Natural killer cell (primary cell): ENCODE data around the gene CNPY4. TPM values are rescaled to one million over a fixed set of nuclear protein-coding genes. Genes with fewer than 3 reads are reported as not detected.

Experiments used
- ATAC-seq, 3 donors: fragments of 150-1000 bp in 2 of 3; fragments of 200-7000 bp in 1 of 3; cut with Tn5 transposase; 1 replicate in 1 of 3; 2 replicates in 2 of 3; pipeline ENCODE4 v1.10.0; 2021; ENCODE audit warnings: mild to moderate bottlenecking in 2 of 3, moderate library complexity in 2 of 3
- DNase-seq, 2 donors: peaks; one replicate each; pipeline versions ENCODE4 v3.0.0 to v3.0.0-alpha.2; 2013 to 2021; ENCODE audit warnings: mixed read lengths in 1 of 2
- H3K27ac ChIP-seq: one replicate; pipeline ENCODE4 v1.5.1; 2013; ENCODE audit warnings: mild to moderate bottlenecking, low read length
- H3K27me3 ChIP-seq: one replicate; pipeline ENCODE4 v1.6.1; 2013; ENCODE audit warnings: low read length; ENCODE audit not compliant: control insufficient read depth, insufficient read depth
- H3K36me3 ChIP-seq: one replicate; pipeline ENCODE4 v1.6.1; 2013; ENCODE audit warnings: low read length; ENCODE audit not compliant: control insufficient read depth, insufficient read depth
- H3K4me1 ChIP-seq: one replicate; pipeline ENCODE4 v1.6.1; 2013; ENCODE audit warnings: low read length; ENCODE audit not compliant: control insufficient read depth, insufficient read depth
- H3K4me3 ChIP-seq: one replicate; pipeline ENCODE4 v1.5.1; 2013; ENCODE audit warnings: low read length
- H3K9me3 ChIP-seq: one replicate; pipeline ENCODE4 v1.6.1; 2013; ENCODE audit warnings: low read length; ENCODE audit not compliant: control insufficient read depth, insufficient read depth
- H3K27ac Mint-ChIP-seq, 2 donors: one replicate each; pipeline ENCODE4 v1.8.0; 2022; ENCODE audit warnings: mild to moderate bottlenecking in 2 of 2, mixed read lengths in 2 of 2, moderate library complexity in 1 of 2
- H3K27me3 Mint-ChIP-seq, 2 donors: one replicate each; pipeline ENCODE4 v1.8.0; 2022; ENCODE audit warnings: low read depth in 2 of 2, mixed read lengths in 2 of 2
- H3K36me3 Mint-ChIP-seq: one replicate; pipeline ENCODE4 v1.8.0; 2022; ENCODE audit warnings: mixed read lengths
- H3K4me1 Mint-ChIP-seq, 2 donors: one replicate each; pipeline ENCODE4 v1.8.0; 2022; ENCODE audit warnings: mixed read lengths in 2 of 2
- H3K4me3 Mint-ChIP-seq: one replicate; pipeline ENCODE4 v1.8.0; 2022; ENCODE audit warnings: mild to moderate bottlenecking, moderate library complexity, mixed read lengths
- H3K9me3 Mint-ChIP-seq, 2 donors: one replicate each; pipeline ENCODE4 v1.8.0; 2022; ENCODE audit warnings: mixed read lengths in 2 of 2
- WGBS: methylation state at CpG from one replicate; pipeline ENCODE4 v1.1.7; 2013; ENCODE audit warnings: missing lambda C conversion rate; ENCODE audit not compliant: insufficient coverage; 5-methylcytosine and 5-hydroxymethylcytosine counted together
- intact Hi-C: fragments of 100-400 bp; cut with micrococcal nuclease; formaldehyde crosslinking; loops from one replicate; pipeline ENCODE4 v1.14.2; 2022
- total RNA-seq, 4 donors: library from RNA; stranded (reverse); fragments of 120-200 nt in 1 of 4; gene quantifications; one replicate each; pipeline versions ENCODE4 v1.2.3 to v1.2.4, GENCODE V29; 2013 to 2022
- TF ChIP-seq, protein P1 (sequence below): fragments of 200-600 bp; IDR thresholded peaks from one replicate; pipeline ENCODE4 v1.8.0; 2022; ENCODE audit warnings: antibody characterized with exemption

The CNPY4 gene
- total RNA-seq, 3 donors from 2014 or later (not counting 1 experiment from before 2014, with no cell fraction given) = 19.1 to 25.8 (median 23.9) TPM

GRCh38 chr7:100072462-100072861 lies 47.0 kb upstream of the CNPY4 start:
- intact Hi-C loops = no loop called here
- H3K9me3 Mint-ChIP-seq = peaks cover 4 to 11% of the 10 kb centered on the region in 2 donors
- DNase-seq (no peak), ATAC-seq (no peak)
- no peak overlapping the region for H3K4me3 Mint-ChIP-seq
- Histone ChIP-seq H3K27ac (no peak overlapping the region), H3K9me3 (peaks cover 34% of the 10 kb centered on the region), H3K36me3 (peaks cover 66% of the 10 kb centered on the region), H3K27me3 (no peaks in the 10 kb centered on the region), H3K4me3 (no peak overlapping the region), H3K4me1 (no peaks in the 10 kb centered on the region)
- H3K4me1 Mint-ChIP-seq = peaks cover 0 to 8% of the 10 kb centered on the region in 2 donors
- TF ChIP-seq, protein P1, sequence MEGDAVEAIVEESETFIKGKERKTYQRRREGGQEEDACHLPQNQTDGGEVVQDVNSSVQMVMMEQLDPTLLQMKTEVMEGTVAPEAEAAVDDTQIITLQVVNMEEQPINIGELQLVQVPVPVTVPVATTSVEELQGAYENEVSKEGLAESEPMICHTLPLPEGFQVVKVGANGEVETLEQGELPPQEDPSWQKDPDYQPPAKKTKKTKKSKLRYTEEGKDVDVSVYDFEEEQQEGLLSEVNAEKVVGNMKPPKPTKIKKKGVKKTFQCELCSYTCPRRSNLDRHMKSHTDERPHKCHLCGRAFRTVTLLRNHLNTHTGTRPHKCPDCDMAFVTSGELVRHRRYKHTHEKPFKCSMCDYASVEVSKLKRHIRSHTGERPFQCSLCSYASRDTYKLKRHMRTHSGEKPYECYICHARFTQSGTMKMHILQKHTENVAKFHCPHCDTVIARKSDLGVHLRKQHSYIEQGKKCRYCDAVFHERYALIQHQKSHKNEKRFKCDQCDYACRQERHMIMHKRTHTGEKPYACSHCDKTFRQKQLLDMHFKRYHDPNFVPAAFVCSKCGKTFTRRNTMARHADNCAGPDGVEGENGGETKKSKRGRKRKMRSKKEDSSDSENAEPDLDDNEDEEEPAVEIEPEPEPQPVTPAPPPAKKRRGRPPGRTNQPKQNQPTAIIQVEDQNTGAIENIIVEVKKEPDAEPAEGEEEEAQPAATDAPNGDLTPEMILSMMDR = no peak
- peaks cover 29% of the 10 kb centered on the region for H3K36me3 Mint-ChIP-seq
- no peaks in the 10 kb centered on the region for H3K27me3 Mint-ChIP-seq
- H3K27ac Mint-ChIP-seq = no peak overlapping the region
- 98% methylated on average over 10 of the region's 10 CpGs for WGBS

GRCh38 chr7:100074841-100075240 lies 44.6 kb upstream of the CNPY4 start:
- intact Hi-C loops = no loop called here
- Histone ChIP-seq H3K4me3 (no peak overlapping the region), H3K4me1 (no peaks in the 10 kb centered on the region), H3K27ac (no peak overlapping the region), H3K9me3 (peaks cover 33% of the 10 kb centered on the region), H3K36me3 (peaks cover 66% of the 10 kb centered on the region), H3K27me3 (no peaks in the 10 kb centered on the region)
- ATAC-seq (no peak), DNase-seq (no peak)
- 97% methylated on average over 6 of the region's 7 CpGs for whole genome bisulfite sequencing
- peaks cover 29% of the 10 kb centered on the region for H3K36me3 Mint-ChIP-seq
- no peaks in the 10 kb centered on the region for H3K27me3 Mint-ChIP-seq
- peaks cover 4 to 11% of the 10 kb centered on the region in 2 donors for H3K9me3 Mint-ChIP-seq
- no peak overlapping the region for H3K4me3 Mint-ChIP-seq
- H3K4me1 Mint-ChIP-seq = peaks cover 0 to 16% of the 10 kb centered on the region in 2 donors
- TF ChIP-seq, protein P1 = no peak
- H3K27ac Mint-ChIP-seq = no peak overlapping the region

GRCh38 chr7:100075418-100075817 lies 44.0 kb upstream of the CNPY4 start:
- intact Hi-C loops = no loop called here
- H3K4me3 ChIP-seq = no peak overlapping the region
- no peaks in the 10 kb centered on the region for H3K27me3 ChIP-seq
- peaks cover 60% of the 10 kb centered on the region for H3K36me3 ChIP-seq
- Mint-ChIP-seq H3K36me3 (peaks cover 26% of the 10 kb centered on the region), H3K27ac (peak overlapping the region in 1 of 2 donors; percentile 21), H3K4me3 (no peak overlapping the region), H3K9me3 (peaks cover 4 to 11% of the 10 kb centered on the region in 2 donors), H3K27me3 (no peaks in the 10 kb centered on the region), H3K4me1 (peaks cover 5 to 22% of the 10 kb centered on the region in 2 donors)
- TF ChIP-seq, protein P1 = no peak
- peaks cover 27% of the 10 kb centered on the region for H3K9me3 ChIP-seq
- no peak overlapping the region for H3K27ac ChIP-seq
- DNase-seq (no peak), ATAC-seq (no peak)
- 98% methylated on average over 6 of the region's 6 CpGs for whole genome bisulfite sequencing
- peaks cover 5% of the 10 kb centered on the region for H3K4me1 ChIP-seq

GRCh38 chr7:100077205-100077604 lies 42.2 kb upstream of the CNPY4 start:
- ATAC-seq (no peak), DNase-seq (no peak)
- Mint-ChIP-seq H3K27me3 (no peaks in the 10 kb centered on the region), H3K27ac (no peak overlapping the region), H3K9me3 (peaks cover under 1 to 3% of the 10 kb centered on the region in 2 donors), H3K4me1 (peaks cover 12 to 36% of the 10 kb centered on the region in 2 donors), H3K36me3 (peaks cover 8% of the 10 kb centered on the region), H3K4me3 (peak overlapping the region; percentile 28)
- H3K9me3 ChIP-seq = peaks cover 10% of the 10 kb centered on the region
- H3K4me1 ChIP-seq = peaks cover 17% of the 10 kb centered on the region
- H3K27me3 ChIP-seq = no peaks in the 10 kb centered on the region
- no peak overlapping the region for H3K27ac ChIP-seq
- TF ChIP-seq, protein P1 = no peak
- WGBS = 98% methylated on average over 4 of the region's 4 CpGs
- H3K4me3 ChIP-seq = no peak overlapping the region
- intact Hi-C loops = no loop called here
- peaks cover 42% of the 10 kb centered on the region for H3K36me3 ChIP-seq
